GM12864 (cell line): ENCODE data around the gene POLR2E.

Source experiments
- DNase-seq: peaks from one replicate; pipeline ENCODE4 v3.0.0-alpha.2; 2011; ENCODE audit warnings: low read depth
- H3K4me3 ChIP-seq: 2 replicates; pipeline ENCODE4 v1.5.1; 2011; ENCODE audit warnings: mild to moderate bottlenecking, low read depth, low read length, control low read depth
- TF ChIP-seq, protein P1 (sequence below): IDR thresholded peaks from 2 replicates; pipeline ENCODE4 v1.5.1; 2011; ENCODE audit warnings: low read depth, mild to moderate bottlenecking, moderate library complexity, low read length, control low read depth, inconsistent platforms; ENCODE audit errors: missing control alignments

Gene POLR2E

DNA sequence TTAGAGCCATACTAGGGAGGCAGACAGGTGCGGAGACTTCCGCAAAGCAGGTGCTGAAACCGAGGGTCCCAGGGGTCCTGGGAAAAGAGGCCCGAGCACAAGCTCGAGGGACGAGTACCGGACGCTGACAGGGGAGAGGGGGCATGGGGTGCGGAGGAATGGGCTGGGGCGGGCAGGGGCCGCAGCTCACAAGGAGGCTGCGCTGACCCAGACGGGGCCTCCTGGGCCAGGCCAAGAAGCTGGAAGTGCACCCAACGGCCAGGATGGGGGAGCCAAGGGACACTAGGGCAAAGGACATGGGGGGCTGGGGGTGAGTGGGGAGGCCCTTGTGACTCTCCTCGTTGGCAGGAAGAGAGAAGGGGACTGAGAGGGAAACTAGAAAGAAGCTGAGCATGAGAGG, 1.8 kb downstream of the POLR2E start:
- TF ChIP-seq, protein P1, sequence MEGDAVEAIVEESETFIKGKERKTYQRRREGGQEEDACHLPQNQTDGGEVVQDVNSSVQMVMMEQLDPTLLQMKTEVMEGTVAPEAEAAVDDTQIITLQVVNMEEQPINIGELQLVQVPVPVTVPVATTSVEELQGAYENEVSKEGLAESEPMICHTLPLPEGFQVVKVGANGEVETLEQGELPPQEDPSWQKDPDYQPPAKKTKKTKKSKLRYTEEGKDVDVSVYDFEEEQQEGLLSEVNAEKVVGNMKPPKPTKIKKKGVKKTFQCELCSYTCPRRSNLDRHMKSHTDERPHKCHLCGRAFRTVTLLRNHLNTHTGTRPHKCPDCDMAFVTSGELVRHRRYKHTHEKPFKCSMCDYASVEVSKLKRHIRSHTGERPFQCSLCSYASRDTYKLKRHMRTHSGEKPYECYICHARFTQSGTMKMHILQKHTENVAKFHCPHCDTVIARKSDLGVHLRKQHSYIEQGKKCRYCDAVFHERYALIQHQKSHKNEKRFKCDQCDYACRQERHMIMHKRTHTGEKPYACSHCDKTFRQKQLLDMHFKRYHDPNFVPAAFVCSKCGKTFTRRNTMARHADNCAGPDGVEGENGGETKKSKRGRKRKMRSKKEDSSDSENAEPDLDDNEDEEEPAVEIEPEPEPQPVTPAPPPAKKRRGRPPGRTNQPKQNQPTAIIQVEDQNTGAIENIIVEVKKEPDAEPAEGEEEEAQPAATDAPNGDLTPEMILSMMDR: no peak
- H3K4me3 ChIP-seq: peak overlapping the region; percentile 65
- no peak for DNase-seq

DNA sequence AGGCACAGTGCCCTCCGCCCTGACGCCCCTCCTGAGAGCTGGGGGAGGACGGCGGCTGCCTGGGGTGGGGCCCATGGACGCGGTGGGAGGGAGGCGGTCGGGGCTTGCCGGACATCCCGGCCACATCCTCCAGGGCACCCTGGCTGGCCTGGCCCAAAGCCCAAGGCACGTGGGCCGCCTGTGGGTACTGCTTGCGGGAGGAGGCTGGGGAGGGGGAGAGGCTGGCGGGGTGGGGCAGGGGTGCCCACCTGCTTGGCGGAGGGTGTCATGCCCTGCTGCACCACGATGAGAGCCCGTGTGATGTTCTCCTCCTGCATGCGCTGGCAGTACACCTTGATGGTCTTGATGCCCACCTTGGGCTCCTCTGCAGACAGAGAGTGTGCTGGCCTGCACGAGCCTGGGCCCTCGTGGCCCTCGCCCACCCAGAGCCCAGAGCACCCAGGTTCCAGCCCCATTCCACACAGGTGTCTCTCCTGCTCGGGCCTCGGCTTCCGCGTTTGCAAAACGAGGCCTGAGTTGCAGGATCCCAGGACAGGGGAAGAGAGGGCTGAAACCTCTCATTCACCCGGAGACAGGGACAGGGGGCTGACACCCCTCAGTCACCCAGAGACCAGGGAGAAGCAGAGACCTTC, 3.5 kb downstream of the POLR2E start:
- no peak for DNase-seq
- TF ChIP-seq, protein P1: no peak
- H3K4me3 ChIP-seq: no peak overlapping the region

DNA sequence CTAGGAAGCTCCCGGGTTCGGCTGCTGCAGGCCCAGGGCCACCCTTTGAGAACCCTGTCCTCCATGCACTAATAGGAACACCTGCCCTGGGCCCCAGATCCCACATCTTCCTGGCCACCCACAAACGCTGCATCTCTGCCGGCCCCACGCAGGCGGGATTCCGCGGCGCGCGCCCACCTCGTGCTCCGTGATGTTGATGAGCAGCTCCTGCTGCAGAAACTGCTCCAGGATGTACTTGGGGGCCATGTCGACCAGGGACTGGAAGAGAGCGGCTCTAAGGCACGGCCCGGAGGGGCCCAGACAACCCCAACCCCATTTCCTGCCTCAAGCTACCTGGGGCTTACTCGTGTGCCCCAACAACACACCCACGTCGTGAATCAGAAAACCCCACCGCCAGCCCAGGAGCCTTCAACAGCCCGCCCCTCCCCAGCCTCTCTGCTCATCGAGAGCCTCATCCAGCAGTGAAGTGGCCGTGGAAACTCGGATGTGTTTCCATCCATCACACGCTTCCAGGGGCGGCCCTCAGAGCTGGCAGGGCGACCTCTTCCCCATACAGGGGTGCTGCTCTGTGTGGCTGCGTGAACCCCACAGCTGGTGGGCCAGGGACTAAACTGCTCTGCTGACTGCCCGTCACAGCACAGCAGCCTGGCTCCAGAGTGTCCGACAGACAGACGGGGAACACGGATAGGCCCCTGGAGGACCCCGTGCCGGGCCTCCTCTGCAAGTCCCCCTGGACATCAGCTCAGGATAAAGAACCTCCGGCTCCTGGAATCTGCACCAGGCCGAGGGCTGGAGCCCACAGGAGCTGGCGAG, 4.2 kb downstream of the POLR2E start:
- no peak for DNase-seq
- TF ChIP-seq, protein P1: no peak
- H3K4me3 ChIP-seq: no peak overlapping the region

DNA sequence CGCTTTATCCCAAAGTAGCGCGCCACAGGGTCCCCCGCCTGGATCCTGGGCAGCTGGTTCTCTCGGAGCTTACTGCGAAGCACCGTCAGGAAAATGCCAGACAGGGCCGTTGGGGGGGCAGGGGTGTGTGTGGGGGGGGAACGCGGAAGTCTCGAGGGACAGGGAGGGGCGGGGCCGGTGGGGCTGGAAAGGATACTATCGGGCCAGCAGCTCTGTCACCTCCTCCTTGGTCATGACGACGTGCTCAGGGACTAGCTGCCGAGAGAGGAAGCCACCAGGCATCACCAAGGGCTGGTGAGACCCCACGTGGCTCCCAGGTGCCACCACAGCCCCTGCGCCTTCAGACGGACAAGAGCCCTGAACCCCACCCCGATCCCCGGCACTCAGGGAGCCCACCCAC, 5.3 kb downstream of the POLR2E start:
- TF ChIP-seq, protein P1: no peak
- no peak overlapping the region for H3K4me3 ChIP-seq
- DNase-seq: no peak

DNA sequence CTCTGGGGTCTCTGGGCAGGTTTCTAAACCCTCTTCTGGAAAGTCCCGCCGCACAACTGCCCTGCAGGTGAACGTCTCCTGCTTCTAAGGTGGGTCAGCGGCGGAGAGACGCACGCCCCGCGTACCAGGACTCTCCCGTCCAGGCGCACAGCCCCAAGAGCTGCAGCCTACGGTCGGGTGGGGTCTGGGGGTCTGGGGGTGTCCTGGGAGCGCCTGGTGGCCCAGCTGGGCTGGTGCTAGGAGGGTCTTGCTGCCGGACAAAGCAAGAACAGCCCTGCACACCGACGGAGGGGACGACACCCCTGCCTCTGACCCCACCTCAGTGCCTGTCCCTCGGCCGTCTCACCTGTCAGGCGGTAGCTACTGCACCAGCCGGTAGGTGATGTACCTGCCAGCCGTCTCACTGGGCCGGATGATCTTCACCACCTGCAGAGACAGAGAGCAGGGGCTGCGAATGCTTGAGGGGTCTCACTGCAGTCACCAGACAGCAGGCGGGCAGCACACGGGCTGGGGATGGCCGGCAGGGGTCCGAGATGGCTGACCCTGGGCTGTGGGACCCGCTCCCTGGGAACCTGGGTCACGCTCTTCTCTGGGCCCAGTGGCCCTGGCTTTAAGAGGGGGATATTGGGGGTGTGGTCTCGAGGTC, 5.9 kb downstream of the POLR2E start:
- no peak for DNase-seq
- TF ChIP-seq, protein P1: no peak
- no peak overlapping the region for H3K4me3 ChIP-seq

DNA sequence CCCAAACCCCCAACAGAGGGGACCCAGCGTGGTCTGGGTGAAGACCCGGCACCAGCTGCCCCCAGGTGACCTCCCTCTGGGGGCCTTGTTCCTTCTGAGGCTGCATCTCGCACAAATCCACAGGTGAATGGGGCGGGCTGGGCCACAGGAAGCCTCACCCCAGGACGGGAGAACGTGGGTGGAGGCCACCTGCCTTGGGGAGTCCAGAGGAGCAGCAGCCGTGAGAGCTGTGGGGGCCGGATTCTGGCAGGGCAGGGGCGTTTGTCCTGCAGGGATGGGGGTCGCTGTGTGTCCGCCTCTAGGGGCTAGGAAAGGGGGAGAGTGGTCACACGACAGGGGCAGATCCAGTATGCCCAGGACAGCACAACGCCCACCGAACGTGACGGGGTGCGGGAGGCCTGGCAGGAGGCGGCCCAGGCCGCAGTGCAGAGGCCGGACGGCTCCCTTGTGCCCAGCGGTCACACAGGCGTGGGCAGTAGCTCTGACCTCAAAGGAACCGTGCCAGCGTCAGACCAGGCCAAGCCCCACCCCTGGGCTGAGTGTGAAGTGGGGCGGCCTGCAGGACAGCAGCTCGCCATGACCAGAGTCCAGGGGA, 6.7 kb downstream of the POLR2E start:
- H3K4me3 ChIP-seq: no peak overlapping the region
- DNase-seq: no peak
- TF ChIP-seq, protein P1: no peak
